Activated T-cell treated with anti-CD3 and anti-CD28 coated beads for 1 hour (primary cell): ENCODE data around the gene CCND1.
"Not testable (repeated sequence)": the region's sequence is repeated elsewhere in the genome, so short reads cannot be mapped to it uniquely, and the experiment has no call there.

Experiments
- DNase-seq: peaks from one replicate; pipeline ENCODE4 v3.0.0-alpha.2; 2020; ENCODE audit warnings: low read depth

CCND1 gene

GRCh38 chr11:69618237-69618636, 22.7 kb upstream of the CCND1 start:
- no peak for DNase-seq

GRCh38 chr11:69620683-69621290, 20.2 kb upstream of the CCND1 start:
- DNase-seq = no peak

- not testable (repeated sequence) for DNase-seq
These were observed 18.8 kb upstream of the CCND1 start for GRCh38 chr11:69622097-69622681.

GRCh38 chr11:69624293-69624692, 16.7 kb upstream of the CCND1 start:
- no peak for DNase-seq

- DNase-seq = no peak
These were observed 15.5 kb upstream of the CCND1 start for GRCh38 chr11:69625476-69625875.

GRCh38 chr11:69627551-69627950, 13.4 kb upstream of the CCND1 start:
- no peak for DNase-seq

- DNase-seq = no peak
These were observed 10.9 kb upstream of the CCND1 start for GRCh38 chr11:69630017-69630416.

GRCh38 chr11:69630424-69630823, 10.5 kb upstream of the CCND1 start:
- DNase-seq = no peak

- DNase-seq = no peak
These were observed 8.1 kb upstream of the CCND1 start for GRCh38 chr11:69632900-69633299.

GRCh38 chr11:69634069-69634468, 6.9 kb upstream of the CCND1 start:
- DNase-seq = no peak

GRCh38 chr11:69634590-69634989, 6.4 kb upstream of the CCND1 start:
- no peak for DNase-seq

GRCh38 chr11:69635195-69635594, 5.8 kb upstream of the CCND1 start:
- no peak for DNase-seq

- no peak for DNase-seq
These were observed 5.0 kb upstream of the CCND1 start for GRCh38 chr11:69635804-69636511.

- no peak for DNase-seq
These were observed 4.3 kb upstream of the CCND1 start for GRCh38 chr11:69636512-69637197.

GRCh38 chr11:69637198-69637940, 3.6 kb upstream of the CCND1 start:
- DNase-seq = no peak

GRCh38 chr11:69637941-69638871, 2.8 kb upstream of the CCND1 start:
- no peak for DNase-seq

GRCh38 chr11:69638941-69639681, 1.8 kb upstream of the CCND1 start:
- no peak for DNase-seq

- no peak for DNase-seq
These were observed 1.1 kb upstream of the CCND1 start for GRCh38 chr11:69639831-69640230.

- DNase-seq = no peak
These were observed 529 bp upstream of the CCND1 start for GRCh38 chr11:69640260-69640994.
